SK-N-SH (cell line): ENCODE data around the gene LIX1. TPM values are rescaled to one million over a fixed set of nuclear protein-coding genes. Genes with fewer than 3 reads are reported as not detected.

Experiments used
- CTCF ChIA-PET: fragments of 300-600, 350-600 bp; formaldehyde crosslinking; extraction: SDS; loops from one replicate; lab custom pipeline; 2021; lab: Yijun Ruan, JAX
- POLR2A ChIA-PET: fragments of 350-600 bp; sonication (Branson Sonifier 250); formaldehyde crosslinking; extraction: SDS; loops from one replicate; lab custom pipeline; 2020; ENCODE audit warnings: antibody characterized with exemption, inconsistent platforms; lab: Yijun Ruan, JAX
- DNase-seq: peaks from one replicate; pipeline ENCODE4 v3.0.0; 2012
- H2AFZ ChIP-seq: fragments of 200-600 bp; sonication (generic); 2 replicates; pipeline ENCODE4 v1.8.1; 2016; ENCODE audit warnings: antibody characterized with exemption, mild to moderate bottlenecking, low read depth
- H3F3A ChIP-seq: fragments of 200-600 bp; sonication (generic); replicated peaks from 2 replicates; pipeline ENCODE3; 2016; ENCODE audit warnings: antibody characterized with exemption, mild to moderate bottlenecking; ENCODE audit not compliant: insufficient read depth
- H3K27ac ChIP-seq, 2 experiments: fragments of 200-500 bp in 1 of 2; fragments of 200-600 bp in 1 of 2; sonication (Bioruptor generic) in 1 of 2; sonication (generic), shearing (Covaris generic) in 1 of 2; 2 replicates each; pipeline versions ENCODE4 v1.5.1 to v1.6.1; 2014 to 2016; ENCODE audit warnings: low read depth in 2 of 2, inconsistent platforms in 1 of 2, low read length in 1 of 2, mild to moderate bottlenecking in 1 of 2, mixed read lengths in 1 of 2
- H3K27me3 ChIP-seq: fragments of 200-600 bp; sonication (generic), shearing (Covaris generic); 2 replicates; pipeline ENCODE4 v1.6.1; 2016; ENCODE audit warnings: mixed run types; ENCODE audit not compliant: insufficient read depth
- H3K36me3 ChIP-seq, 2 experiments: fragments of 200-500 bp in 1 of 2; fragments of 200-600 bp in 1 of 2; sonication (Bioruptor generic) in 1 of 2; sonication (generic) in 1 of 2; replicated peaks in 1 of 2; 2 replicates each; pipeline versions ENCODE3 to v1.5.1; 2014 to 2016; ENCODE audit warnings: low read length in 1 of 2, mild to moderate bottlenecking in 1 of 2; ENCODE audit not compliant: insufficient read depth in 2 of 2, control insufficient read depth in 1 of 2
- H3K4me1 ChIP-seq, 2 experiments: fragments of 200-500 bp in 1 of 2; fragments of 200-600 bp in 1 of 2; sonication (Bioruptor generic) in 1 of 2; sonication (generic), shearing (Covaris generic) in 1 of 2; 2 replicates each; pipeline versions ENCODE4 v1.5.1 to v1.6.1; 2014 to 2016; ENCODE audit warnings: low read depth in 1 of 2, low read length in 1 of 2, mixed run types in 1 of 2; ENCODE audit not compliant: insufficient read depth in 2 of 2, control insufficient read depth in 1 of 2
- H3K4me2 ChIP-seq: fragments of 200-600 bp; sonication (generic), shearing (Covaris generic); 2 replicates; pipeline ENCODE4 v1.6.1; 2017; ENCODE audit warnings: mixed run types
- H3K4me3 ChIP-seq, 2 experiments: fragments of 200-500 bp in 1 of 2; fragments of 200-600 bp in 1 of 2; sonication (Bioruptor generic) in 1 of 2; sonication (generic), shearing (Covaris generic) in 1 of 2; 2 replicates each; pipeline versions ENCODE4 v1.5.1 to v1.8.1; 2014 to 2016; ENCODE audit warnings: low read depth in 2 of 2, inconsistent platforms in 1 of 2, low read length in 1 of 2, mild to moderate bottlenecking in 1 of 2, mixed read lengths in 1 of 2, moderate library complexity in 1 of 2
- H3K79me2 ChIP-seq: fragments of 200-600 bp; sonication (generic); 2 replicates; pipeline ENCODE4 v1.8.1; 2017; ENCODE audit warnings: mild to moderate bottlenecking; ENCODE audit not compliant: insufficient read depth
- H3K9ac ChIP-seq: fragments of 200-600 bp; sonication (generic); 2 replicates; pipeline ENCODE4 v1.6.1; 2017; ENCODE audit warnings: mixed run types
- H3K9me2 ChIP-seq: fragments of 200-600 bp; sonication (generic); 2 replicates; pipeline ENCODE4 v1.6.1; 2017; ENCODE audit warnings: mixed run types
- H3K9me3 ChIP-seq: fragments of 200-600 bp; sonication (generic); 2 replicates; pipeline ENCODE4 v1.6.1; 2017; ENCODE audit warnings: mixed run types, mild to moderate bottlenecking, moderate library complexity
- H4K20me1 ChIP-seq: fragments of 200-600 bp; sonication (generic); 2 replicates; pipeline ENCODE4 v1.6.1; 2017; ENCODE audit warnings: mild to moderate bottlenecking, mixed run types; ENCODE audit not compliant: insufficient read depth
- ELF1 ChIP-seq: IDR thresholded peaks from 2 replicates; pipeline ENCODE4 v1.4.0; 2012
- EZH2phosphoT487 ChIP-seq: fragments of 200-600 bp; sonication (generic); IDR thresholded peaks from 2 replicates; pipeline ENCODE4 v1.6.1; 2017; ENCODE audit warnings: low read depth, mixed run types, mild to moderate bottlenecking, antibody characterized with exemption, moderate library complexity, borderline replicate concordance
- FOSL2 ChIP-seq: IDR thresholded peaks from 2 replicates; pipeline ENCODE4 v1.4.0; 2012; ENCODE audit warnings: low read depth, mild to moderate bottlenecking, moderate library complexity, borderline replicate concordance
- GABPA ChIP-seq: IDR thresholded peaks from 2 replicates; pipeline ENCODE4 v1.4.0; 2012; ENCODE audit warnings: low read depth, mild to moderate bottlenecking
- JUND ChIP-seq: IDR thresholded peaks from 2 replicates; pipeline ENCODE4 v1.4.0; 2012
- MEF2A ChIP-seq: IDR thresholded peaks from 2 replicates; pipeline ENCODE4 v1.4.0; 2012; ENCODE audit warnings: low read depth, borderline replicate concordance
- RXRA ChIP-seq: IDR thresholded peaks from 2 replicates; pipeline ENCODE4 v1.4.0; 2012; ENCODE audit warnings: low read depth, mild to moderate bottlenecking, borderline replicate concordance
- SIN3A ChIP-seq: IDR thresholded peaks from 2 replicates; pipeline ENCODE4 v1.6.1; 2012; ENCODE audit warnings: low read depth, mild to moderate bottlenecking, low read length, moderate library complexity, borderline replicate concordance
- TAF1 ChIP-seq: IDR thresholded peaks from 2 replicates; pipeline ENCODE4 v1.6.1; 2012; ENCODE audit warnings: low read depth, mild to moderate bottlenecking, low read length, moderate library complexity, borderline replicate concordance
- TEAD4 ChIP-seq: IDR thresholded peaks from 2 replicates; pipeline ENCODE4 v1.4.0; 2012; ENCODE audit warnings: mild to moderate bottlenecking, borderline replicate concordance; ENCODE audit not compliant: insufficient read depth
- WGBS: methylation state at CpG from one replicate; pipeline ENCODE4 v1.1.6; 2017; ENCODE audit warnings: low lambda C conversion rate; 5-methylcytosine and 5-hydroxymethylcytosine counted together
- polyA plus RNA-seq, 3 experiments: library from polyadenylated mRNA; depleted of rRNA; stranded (reverse); fragments of >200 nt; gene quantifications; 2 replicates each; pipeline ENCODE4 v1.2.3, GENCODE V29; 2012
- TF ChIP-seq, protein P1 (sequence below): IDR thresholded peaks from 2 replicates; pipeline ENCODE4 v1.4.0; 2012; ENCODE audit warnings: low read depth, borderline replicate concordance
- TF ChIP-seq, protein P2 (sequence below): IDR thresholded peaks from 2 replicates; pipeline ENCODE4 v1.4.0; 2012; ENCODE audit warnings: low read depth
- TF ChIP-seq, protein P3 (sequence below): fragments of 200-600 bp; sonication (generic); IDR thresholded peaks from 2 replicates; pipeline ENCODE4 v1.6.1; 2017; ENCODE audit warnings: antibody characterized with exemption, mild to moderate bottlenecking, moderate library complexity
- TF ChIP-seq, protein P4 (sequence below): IDR thresholded peaks from 2 replicates; pipeline ENCODE4 v1.6.1; 2012; ENCODE audit warnings: mild to moderate bottlenecking, low read depth, low read length, moderate library complexity

The LIX1 gene
- polyA plus RNA-seq, 1 of the 3 experiments (the other 2 are of a cell fraction) = not detected

DNA sequence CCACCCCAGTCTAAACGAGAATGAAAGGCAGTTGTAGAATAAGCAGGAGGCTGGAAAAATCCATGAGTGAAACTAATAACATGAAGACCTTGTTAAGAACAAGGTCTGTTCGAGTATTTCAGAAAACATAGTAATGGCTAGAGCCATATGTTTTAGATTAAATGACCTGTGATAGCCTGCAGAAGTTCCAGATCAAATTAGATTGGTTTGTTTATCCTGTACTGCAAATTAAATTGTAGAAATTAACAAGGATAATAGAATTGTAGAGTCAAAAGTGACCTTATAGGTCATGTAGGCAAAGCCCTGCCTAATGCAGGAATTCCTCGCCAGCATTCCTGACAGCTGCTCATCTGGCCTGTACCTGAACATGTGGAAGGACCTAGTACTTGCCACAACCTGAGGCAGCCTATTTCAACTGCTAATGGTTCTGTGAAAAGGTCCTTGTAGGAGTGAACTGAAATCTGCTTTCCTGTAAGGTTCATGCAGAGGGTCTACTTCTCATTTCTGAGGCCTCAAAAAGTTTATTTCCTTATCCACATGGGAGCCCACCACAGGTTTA is 17.2 kb downstream of the LIX1 start (continued):
- TF ChIP-seq, protein P1, sequence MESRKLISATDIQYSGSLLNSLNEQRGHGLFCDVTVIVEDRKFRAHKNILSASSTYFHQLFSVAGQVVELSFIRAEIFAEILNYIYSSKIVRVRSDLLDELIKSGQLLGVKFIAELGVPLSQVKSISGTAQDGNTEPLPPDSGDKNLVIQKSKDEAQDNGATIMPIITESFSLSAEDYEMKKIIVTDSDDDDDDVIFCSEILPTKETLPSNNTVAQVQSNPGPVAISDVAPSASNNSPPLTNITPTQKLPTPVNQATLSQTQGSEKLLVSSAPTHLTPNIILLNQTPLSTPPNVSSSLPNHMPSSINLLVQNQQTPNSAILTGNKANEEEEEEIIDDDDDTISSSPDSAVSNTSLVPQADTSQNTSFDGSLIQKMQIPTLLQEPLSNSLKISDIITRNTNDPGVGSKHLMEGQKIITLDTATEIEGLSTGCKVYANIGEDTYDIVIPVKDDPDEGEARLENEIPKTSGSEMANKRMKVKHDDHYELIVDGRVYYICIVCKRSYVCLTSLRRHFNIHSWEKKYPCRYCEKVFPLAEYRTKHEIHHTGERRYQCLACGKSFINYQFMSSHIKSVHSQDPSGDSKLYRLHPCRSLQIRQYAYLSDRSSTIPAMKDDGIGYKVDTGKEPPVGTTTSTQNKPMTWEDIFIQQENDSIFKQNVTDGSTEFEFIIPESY = no peak
- TF ChIP-seq SIN3A (no peak), TAF1 (no peak), ELF1 (no peak), GABPA (no peak), EZH2phosphoT487 (no peak), MEF2A (no peak), TEAD4 (peak; percentile 45; the same call in 1 of the 2 replicates)
- TF ChIP-seq, protein P2, sequence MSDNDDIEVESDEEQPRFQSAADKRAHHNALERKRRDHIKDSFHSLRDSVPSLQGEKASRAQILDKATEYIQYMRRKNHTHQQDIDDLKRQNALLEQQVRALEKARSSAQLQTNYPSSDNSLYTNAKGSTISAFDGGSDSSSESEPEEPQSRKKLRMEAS = no peak
- TF ChIP-seq, protein P3, sequence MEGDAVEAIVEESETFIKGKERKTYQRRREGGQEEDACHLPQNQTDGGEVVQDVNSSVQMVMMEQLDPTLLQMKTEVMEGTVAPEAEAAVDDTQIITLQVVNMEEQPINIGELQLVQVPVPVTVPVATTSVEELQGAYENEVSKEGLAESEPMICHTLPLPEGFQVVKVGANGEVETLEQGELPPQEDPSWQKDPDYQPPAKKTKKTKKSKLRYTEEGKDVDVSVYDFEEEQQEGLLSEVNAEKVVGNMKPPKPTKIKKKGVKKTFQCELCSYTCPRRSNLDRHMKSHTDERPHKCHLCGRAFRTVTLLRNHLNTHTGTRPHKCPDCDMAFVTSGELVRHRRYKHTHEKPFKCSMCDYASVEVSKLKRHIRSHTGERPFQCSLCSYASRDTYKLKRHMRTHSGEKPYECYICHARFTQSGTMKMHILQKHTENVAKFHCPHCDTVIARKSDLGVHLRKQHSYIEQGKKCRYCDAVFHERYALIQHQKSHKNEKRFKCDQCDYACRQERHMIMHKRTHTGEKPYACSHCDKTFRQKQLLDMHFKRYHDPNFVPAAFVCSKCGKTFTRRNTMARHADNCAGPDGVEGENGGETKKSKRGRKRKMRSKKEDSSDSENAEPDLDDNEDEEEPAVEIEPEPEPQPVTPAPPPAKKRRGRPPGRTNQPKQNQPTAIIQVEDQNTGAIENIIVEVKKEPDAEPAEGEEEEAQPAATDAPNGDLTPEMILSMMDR = no peak
- TF ChIP-seq, protein P4, sequence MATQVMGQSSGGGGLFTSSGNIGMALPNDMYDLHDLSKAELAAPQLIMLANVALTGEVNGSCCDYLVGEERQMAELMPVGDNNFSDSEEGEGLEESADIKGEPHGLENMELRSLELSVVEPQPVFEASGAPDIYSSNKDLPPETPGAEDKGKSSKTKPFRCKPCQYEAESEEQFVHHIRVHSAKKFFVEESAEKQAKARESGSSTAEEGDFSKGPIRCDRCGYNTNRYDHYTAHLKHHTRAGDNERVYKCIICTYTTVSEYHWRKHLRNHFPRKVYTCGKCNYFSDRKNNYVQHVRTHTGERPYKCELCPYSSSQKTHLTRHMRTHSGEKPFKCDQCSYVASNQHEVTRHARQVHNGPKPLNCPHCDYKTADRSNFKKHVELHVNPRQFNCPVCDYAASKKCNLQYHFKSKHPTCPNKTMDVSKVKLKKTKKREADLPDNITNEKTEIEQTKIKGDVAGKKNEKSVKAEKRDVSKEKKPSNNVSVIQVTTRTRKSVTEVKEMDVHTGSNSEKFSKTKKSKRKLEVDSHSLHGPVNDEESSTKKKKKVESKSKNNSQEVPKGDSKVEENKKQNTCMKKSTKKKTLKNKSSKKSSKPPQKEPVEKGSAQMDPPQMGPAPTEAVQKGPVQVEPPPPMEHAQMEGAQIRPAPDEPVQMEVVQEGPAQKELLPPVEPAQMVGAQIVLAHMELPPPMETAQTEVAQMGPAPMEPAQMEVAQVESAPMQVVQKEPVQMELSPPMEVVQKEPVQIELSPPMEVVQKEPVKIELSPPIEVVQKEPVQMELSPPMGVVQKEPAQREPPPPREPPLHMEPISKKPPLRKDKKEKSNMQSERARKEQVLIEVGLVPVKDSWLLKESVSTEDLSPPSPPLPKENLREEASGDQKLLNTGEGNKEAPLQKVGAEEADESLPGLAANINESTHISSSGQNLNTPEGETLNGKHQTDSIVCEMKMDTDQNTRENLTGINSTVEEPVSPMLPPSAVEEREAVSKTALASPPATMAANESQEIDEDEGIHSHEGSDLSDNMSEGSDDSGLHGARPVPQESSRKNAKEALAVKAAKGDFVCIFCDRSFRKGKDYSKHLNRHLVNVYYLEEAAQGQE = no peak

DNA sequence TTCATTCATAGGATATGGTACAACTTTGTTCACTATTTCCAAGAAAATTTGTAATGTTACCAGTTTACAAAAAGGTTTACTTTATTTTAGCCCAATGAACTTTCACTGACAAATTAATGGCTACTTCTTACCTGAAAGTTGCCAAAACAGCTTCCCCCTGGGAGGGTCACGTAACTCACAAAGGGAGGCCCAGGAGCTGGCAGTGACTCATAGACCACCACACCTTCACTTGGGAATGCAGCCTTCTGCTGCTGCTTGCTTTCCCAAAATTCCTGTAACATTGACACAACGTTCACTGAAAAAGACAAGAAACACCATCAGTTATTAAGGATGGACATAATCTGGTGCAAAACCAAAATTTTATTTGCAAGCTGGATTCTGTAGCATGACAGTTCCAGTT is 18.1 kb downstream of the LIX1 start:
- Histone ChIP-seq H3K4me1 (peaks cover 0 to 13% of the 10 kb centered on the region in 2 experiments; a peak in 2 of 4 replicates), H3K4me2 (no peak overlapping the region), H3K27ac (no peak overlapping the region), H4K20me1 (no peaks in the 10 kb centered on the region), H3K36me3 (no peaks in the 10 kb centered on the region), H3K9me3 (no peaks in the 10 kb centered on the region), H3K4me3 (no peak overlapping the region), H3K79me2 (no peaks in the 10 kb centered on the region), H3K9ac (no peak overlapping the region), H3F3A (no peaks in the 10 kb centered on the region), H3K9me2 (no peaks in the 10 kb centered on the region), H3K27me3 (peaks cover 8% of the 10 kb centered on the region; the same call in 1 of the 2 replicates), H2AFZ (no peak overlapping the region)
- POLR2A ChIA-PET = no interaction called here
- no peak for DNase-seq
- CTCF ChIA-PET = interaction anchor here (0.8 kb wide), 1 partner anchor 17 kb away, joined by 3 read pairs; the partner anchor contains the start of gene LIX1
- 39% methylated on average over 2 of the region's 2 CpGs for WGBS
- TF ChIP-seq SIN3A (no peak), JUND (no peak), MEF2A (no peak), FOSL2 (no peak), RXRA (no peak), TEAD4 (no peak)
- TF ChIP-seq, protein P3 = no peak
- TF ChIP-seq, protein P4 = no peak
